Measurements from ENCODE around the gene PSMD6.

The PSMD6 gene

GRCh38 chr3:64010199-64010598 is 13.1 kb downstream of the PSMD6 start:
- DNase-seq (ENCODE audit: low read depth in 2 of 3, low spot score in 2 of 3) = no peak

DNA sequence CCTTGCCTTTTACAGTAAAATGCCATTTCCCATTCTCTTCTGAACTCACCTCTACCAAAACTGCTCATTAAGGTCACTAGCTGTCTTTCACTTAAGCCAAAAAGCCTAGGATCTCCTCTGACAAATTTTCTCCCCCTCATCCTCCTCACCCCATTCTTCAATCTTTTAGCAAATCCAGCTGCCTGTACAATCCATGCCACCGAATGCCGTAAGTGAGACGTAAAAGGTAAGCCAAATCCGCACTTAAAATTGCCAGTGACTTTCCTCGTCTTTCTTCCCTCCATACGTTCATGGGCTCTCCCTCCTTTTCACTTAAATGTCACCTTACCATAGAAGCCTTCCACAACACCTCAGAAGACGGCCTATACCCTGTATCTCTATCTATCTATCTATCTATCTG is 13.8 kb downstream of the PSMD6 start:
- DNase-seq (ENCODE audit: low read depth in 2 of 3, low spot score in 2 of 3) = no peak

GRCh38 chr3:64008487-64009351 is 14.6 kb downstream of the PSMD6 start:
- DNase-seq (ENCODE audit: low read depth in 2 of 3, low spot score in 2 of 3) = no peak

GRCh38 chr3:64008017-64008416 is 15.3 kb downstream of the PSMD6 start:
- no peak for DNase-seq (ENCODE audit: low read depth in 2 of 3, low spot score in 2 of 3)

DNA sequence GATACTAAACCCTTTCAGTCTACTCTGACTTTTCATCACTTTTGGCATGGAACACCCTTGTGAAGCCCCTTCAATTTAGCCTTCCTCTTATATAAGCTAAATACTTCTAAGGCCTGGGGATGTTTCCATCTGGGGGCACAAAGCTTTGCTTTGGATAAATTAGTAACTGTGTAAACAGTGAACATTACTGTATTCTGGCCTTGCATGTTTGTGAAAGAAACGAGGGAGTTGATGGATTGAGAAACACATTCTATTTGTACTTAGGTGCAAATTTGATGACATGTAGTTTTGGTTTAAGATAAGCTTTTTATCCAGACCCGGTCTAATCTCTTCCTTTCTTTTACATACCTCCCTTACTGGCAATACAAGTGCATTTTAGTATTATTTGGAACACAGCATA is 19.7 kb downstream of the PSMD6 start:
- no peak for DNase-seq (ENCODE audit: low read depth in 2 of 3, low spot score in 2 of 3)

DNA sequence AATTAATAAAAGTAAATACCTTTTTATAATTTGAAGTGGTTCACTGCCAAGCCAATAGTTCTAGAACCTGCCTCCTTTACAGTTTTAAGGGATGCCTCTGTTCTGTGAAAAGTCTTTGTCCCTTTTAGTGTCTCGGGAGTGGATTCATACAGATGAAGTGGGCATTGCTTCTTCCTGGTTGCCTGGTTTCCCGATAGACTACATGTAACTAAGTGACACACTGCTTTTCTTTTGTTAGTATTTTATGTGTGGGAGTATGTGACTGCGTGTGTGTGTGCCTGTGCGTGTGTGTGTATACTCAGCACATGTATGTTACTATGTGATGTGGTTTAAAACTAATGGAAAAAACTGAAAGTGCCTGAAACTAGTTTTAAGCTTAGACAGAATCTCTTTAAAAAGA is 21.1 kb downstream of the PSMD6 start:
- no peak for DNase-seq (ENCODE audit: low read depth in 2 of 3, low spot score in 2 of 3)

- no peak for DNase-seq (ENCODE audit: low read depth in 2 of 3, low spot score in 2 of 3)
Observed at GRCh38 chr3:64000453-64001055, 22.7 kb downstream of the PSMD6 start.

DNA sequence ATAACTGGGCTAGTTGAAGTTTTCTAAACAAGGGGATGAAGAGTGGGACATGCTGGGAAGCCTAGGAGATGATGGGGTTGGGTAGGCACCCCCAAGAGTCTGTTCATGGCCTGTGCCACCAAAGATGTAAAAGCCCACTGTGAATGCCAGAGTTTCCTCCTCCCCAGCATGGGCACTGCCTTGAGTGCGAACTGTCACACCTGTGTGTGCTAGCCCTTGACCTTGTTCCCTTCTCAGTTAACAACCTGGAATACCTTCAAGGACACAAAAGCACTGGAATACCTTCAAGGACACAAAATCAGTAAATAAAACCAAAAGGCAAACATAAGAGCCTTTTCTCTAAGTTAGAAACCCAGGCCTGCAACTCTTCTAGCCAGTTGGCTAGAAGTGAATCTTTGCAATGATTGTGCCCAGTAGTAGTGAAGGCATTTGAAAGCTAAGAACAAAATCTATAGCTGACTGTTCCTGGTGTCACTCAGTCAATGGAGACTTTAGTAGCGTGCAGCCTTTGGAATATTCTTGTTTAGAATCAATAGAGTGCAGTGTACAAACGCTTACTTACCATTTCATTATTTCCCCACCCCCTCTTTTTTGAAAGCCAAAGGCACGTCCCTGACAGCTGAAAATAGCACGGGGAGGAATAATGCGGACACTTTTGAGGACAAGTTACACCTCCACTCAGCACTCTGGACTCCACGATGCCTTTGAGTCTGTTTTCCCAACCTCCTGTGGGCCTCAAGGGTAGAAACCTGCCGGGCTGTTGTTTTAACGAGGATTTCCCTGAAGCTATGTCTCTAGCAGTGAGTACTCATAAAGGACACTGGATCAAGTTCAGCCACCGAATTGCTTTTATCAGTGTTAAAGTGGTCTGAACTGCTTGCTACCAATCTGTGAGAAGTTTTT is 24.2 kb downstream of the PSMD6 start:
- DNase-seq (ENCODE audit: low read depth in 2 of 3, low spot score in 2 of 3) = no peak

- DNase-seq (ENCODE audit: low read depth in 2 of 3, low spot score in 2 of 3) = no peak
Observed at GRCh38 chr3:63995086-63995485, 28.2 kb downstream of the PSMD6 start.

- no peak for DNase-seq (ENCODE audit: low read depth in 2 of 3, low spot score in 2 of 3)
Observed at GRCh38 chr3:63993653-63994079, 29.6 kb downstream of the PSMD6 start.

DNA sequence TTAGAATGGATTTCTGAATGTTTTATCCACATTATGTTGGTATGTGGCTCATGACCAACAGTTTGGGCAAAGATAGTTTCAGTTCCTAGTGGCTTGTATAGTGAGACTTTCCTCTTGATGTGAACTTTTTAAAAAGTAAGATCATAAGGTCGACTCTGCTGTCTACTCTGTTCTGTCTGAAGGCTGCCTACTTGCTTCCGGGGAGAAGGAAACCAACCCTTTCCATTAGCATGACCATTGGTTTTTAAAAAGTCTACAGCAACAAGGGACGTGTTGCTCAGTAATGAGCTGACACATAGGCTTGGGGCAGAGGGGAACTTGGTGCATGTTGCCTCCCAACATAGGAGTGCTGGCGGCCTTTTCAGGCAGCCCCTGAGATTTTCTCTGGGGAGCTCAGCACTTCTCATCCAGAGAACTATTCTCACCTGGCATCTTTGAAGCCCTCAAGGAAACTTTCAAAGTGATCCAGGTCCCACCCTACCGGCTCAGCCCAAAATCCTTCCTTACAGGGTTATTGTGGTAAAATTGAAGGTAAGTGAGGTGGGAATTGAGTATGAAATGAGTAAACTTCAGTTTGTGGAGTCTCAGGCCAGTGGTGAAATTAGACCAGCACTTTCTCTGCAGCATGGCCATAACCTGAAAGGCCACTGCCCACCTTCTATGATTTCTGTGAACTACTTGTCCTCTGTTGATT is 30.6 kb downstream of the PSMD6 start:
- no peak for DNase-seq (ENCODE audit: low read depth in 2 of 3, low spot score in 2 of 3)

- DNase-seq (ENCODE audit: low read depth in 2 of 3, low spot score in 2 of 3) = no peak
Observed at GRCh38 chr3:63991666-63992065, 31.6 kb downstream of the PSMD6 start.

- no peak for DNase-seq (ENCODE audit: low read depth in 2 of 3, low spot score in 2 of 3)
Observed at GRCh38 chr3:63990733-63991132, 32.6 kb downstream of the PSMD6 start.

DNA sequence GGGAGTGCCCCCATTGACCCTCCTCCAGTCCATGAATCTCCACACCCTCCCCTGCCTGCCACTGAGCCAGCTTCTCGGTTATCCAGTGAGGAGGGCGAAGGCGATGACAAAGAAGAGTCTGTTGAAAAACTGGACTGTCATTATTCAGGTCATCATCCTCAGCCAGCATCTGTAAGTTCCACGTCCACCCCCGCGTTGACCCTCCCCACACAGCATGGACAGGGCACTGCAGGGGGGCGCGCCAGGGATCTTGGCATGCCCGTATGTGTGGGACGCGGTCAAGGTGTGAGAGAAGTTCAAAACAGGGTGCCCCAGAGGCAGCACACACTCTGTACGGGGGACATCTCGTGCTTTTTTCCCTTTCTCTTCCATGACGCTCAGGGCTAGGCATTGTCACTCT is 33.1 kb downstream of the PSMD6 start:
- DNase-seq (ENCODE audit: low read depth in 2 of 3, low spot score in 2 of 3) = no peak

- DNase-seq (ENCODE audit: low read depth in 2 of 3, low spot score in 2 of 3) = no peak
Observed at GRCh38 chr3:63988943-63989342, 34.4 kb downstream of the PSMD6 start.

DNA sequence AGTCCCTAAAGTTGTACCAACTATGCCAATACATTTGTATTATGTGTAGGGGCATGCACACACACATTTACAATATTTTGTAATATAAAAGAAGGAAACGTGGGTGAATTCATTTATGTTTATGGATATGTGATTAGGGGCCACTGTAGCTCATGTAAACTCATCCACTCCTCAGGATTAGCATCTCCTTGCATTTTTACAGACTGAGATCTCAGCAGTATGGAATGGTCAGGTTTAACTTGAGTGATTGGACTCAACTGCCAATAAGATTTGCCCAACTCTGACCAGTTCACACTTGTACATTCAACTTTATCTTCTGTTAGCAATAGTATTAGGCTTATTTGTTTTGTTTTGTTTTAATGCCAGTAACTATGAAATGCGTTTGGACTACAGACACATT is 36.5 kb downstream of the PSMD6 start:
- DNase-seq (ENCODE audit: low read depth in 2 of 3, low spot score in 2 of 3) = no peak

DNA sequence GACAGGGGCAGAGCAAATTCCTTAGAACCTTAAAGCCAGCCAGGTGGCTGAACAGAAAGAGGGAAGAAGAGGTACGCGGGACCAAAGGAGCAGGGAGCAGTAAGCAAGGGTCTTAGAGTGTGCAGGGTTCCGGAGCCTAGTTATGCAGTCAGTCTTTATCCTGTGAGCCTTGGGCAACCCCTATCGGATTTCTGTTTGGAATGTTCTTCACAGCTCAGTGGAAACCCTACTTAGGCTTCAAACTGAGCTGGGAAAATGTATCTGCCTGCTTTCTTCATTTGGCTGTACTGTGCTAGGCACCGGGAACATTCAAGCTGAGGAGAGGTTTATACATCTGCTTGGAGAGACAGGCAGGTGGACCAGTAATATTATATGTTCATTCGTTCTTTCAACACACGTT is 37.1 kb downstream of the PSMD6 start:
- no peak for DNase-seq (ENCODE audit: low read depth in 2 of 3, low spot score in 2 of 3)

GRCh38 chr3:63984391-63984790 is 38.9 kb downstream of the PSMD6 start:
- DNase-seq (ENCODE audit: low read depth in 2 of 3, low spot score in 2 of 3) = no peak

GRCh38 chr3:63981980-63982379 is 41.3 kb downstream of the PSMD6 start:
- DNase-seq (ENCODE audit: low read depth in 2 of 3, low spot score in 2 of 3) = no peak

DNA sequence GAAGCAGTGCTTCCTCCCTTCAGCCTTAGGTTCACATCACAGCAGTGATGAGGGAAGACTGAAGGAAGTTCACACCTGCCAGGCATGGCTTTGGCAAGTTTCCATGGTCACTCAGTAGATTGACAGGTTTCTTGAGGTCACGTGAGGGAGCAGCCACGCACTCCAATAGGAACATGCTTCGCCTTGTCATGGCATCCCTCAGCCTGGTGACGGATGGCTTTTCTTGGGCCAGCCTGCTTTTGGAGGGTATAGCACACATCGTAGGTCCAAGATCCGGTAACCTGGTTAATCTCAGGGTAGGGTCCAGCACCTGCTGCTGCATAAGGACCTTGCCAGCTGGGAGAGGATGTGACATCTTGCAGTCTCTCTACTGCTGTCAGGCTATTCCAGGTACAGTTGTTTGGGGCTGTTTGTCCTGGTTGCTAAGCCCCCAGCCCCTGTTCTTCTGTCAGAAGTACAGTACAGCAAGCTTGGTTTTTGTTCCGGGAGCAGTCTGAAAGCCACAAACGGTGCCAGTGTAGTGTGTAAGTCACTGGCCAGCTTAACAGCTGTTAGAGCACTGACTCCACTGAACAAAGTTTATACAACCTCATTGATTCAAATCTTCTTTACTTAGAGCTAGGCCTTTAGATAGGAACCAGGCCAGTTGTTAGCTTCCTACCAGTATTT is 42.3 kb downstream of the PSMD6 start:
- no peak for DNase-seq (ENCODE audit: low read depth in 2 of 3, low spot score in 2 of 3)

DNA sequence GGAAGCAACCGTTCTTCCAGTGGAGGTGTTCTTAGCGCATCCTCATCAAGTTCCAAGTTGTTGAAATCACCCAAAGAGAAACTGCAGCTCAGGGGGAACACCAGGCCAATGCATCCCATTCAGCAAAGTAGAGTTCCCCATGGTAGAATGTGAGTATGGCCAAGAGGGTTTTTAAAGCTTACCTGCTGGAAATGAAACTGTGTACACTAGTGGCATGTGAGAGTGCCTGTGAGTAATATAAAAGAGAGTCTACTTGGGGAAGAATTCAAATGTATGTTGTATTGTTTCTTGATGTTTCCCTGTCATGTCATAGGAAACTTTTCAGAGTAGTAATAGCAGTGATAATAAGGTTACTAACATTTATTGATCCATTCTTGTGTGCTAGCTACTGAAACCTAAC is 43.3 kb downstream of the PSMD6 start:
- no peak for DNase-seq (ENCODE audit: low read depth in 2 of 3, low spot score in 2 of 3)
